Coronary artery (tissue), 2 donors: ENCODE results near the gene PRKCD.

Experiments
- DNase-seq: peaks from one replicate; pipeline ENCODE4 v3.0.0-alpha.2; 2017; ENCODE audit warnings: low spot score
- H3K27ac ChIP-seq, 2 donors: fragments of 200-600 bp; sonication (generic); one replicate each; pipeline ENCODE4 v1.5.1; 2016 to 2019
- H3K4me3 ChIP-seq: fragments of 200-600 bp; sonication (generic); 2 replicates; pipeline ENCODE4 v1.5.1; 2016; ENCODE audit warnings: mild to moderate bottlenecking, moderate library complexity
- CTCF ChIP-seq: fragments of 200-600 bp; sonication (generic); IDR thresholded peaks from one replicate; pipeline ENCODE4 v1.5.1; 2019; ENCODE audit warnings: antibody characterized with exemption

PRKCD gene

GRCh38 chr3:53168175-53168923 is 7.3 kb downstream of the PRKCD start:
- TF ChIP-seq CTCF: no peak
- Histone ChIP-seq H3K27ac (peak overlapping the region in 1 of 2 donors; percentile 78), H3K4me3 (peak overlapping the region; percentile 41)
- DNase-seq: no peak

GRCh38 chr3:53169045-53169831 is 8.2 kb downstream of the PRKCD start:
- DNase-seq: no peak
- TF ChIP-seq CTCF: no peak
- Histone ChIP-seq H3K27ac (peak overlapping the region in 1 of 2 donors; percentile 78), H3K4me3 (peak overlapping the region; percentile 41)

GRCh38 chr3:53169832-53170324 is 8.9 kb downstream of the PRKCD start:
- TF ChIP-seq CTCF: no peak
- Histone ChIP-seq H3K4me3 (no peak overlapping the region), H3K27ac (peak overlapping the region in 1 of 2 donors; percentile 78)
- DNase-seq: no peak

- H3K27ac ChIP-seq: peak overlapping the region in 1 of 2 donors; percentile 47
- peak overlapping the region; percentile 39 for H3K4me3 ChIP-seq
- no peak for DNase-seq
- TF ChIP-seq CTCF: no peak
These were observed 9.5 kb downstream of the PRKCD start for GRCh38 chr3:53170325-53171063.

GRCh38 chr3:53171064-53171418 is 10.0 kb downstream of the PRKCD start:
- no peak for DNase-seq
- peak overlapping the region; percentile 39 for H3K4me3 ChIP-seq
- no peak for TF ChIP-seq CTCF
- no peak overlapping the region for H3K27ac ChIP-seq

- Histone ChIP-seq H3K4me3 (no peak overlapping the region), H3K27ac (no peak overlapping the region)
- no peak for DNase-seq
- TF ChIP-seq CTCF: no peak
These were observed 11.0 kb downstream of the PRKCD start for GRCh38 chr3:53171827-53172505.
